K562 (cell line): ENCODE results near the gene KCNG1. TPM values are rescaled to one million over a fixed set of nuclear protein-coding genes. Genes with fewer than 3 reads are reported as not detected.

Source experiments
- ATAC-seq: fragments of 200-7000 bp; cut with Tn5 transposase; 3 replicates; pipeline ENCODE4 v1.9.1; 2020; ENCODE audit warnings: moderate library complexity
- BruUV-seq: library from RNA; stranded (reverse); fragments of 400-500 nt; replicated peaks from 2 replicates; lab custom pipeline; 2021; lab: Mats Ljungman, UMichigan
- CTCF ChIA-PET: fragments of 300-600 bp; formaldehyde crosslinking; extraction: SDS; loops from one replicate; lab custom pipeline; 2021; ENCODE audit warnings: low intra/inter-chr PET ratio; lab: Yijun Ruan, JAX
- POLR2A ChIA-PET: fragments of 300-600, 350-650 bp; sonication (Branson Sonifier 250); formaldehyde crosslinking; extraction: SDS; loops from one replicate; lab custom pipeline; 2021; ENCODE audit warnings: antibody characterized with exemption, inconsistent platforms; lab: Yijun Ruan, JAX
- DNase-seq, 4 experiments: peaks; one replicate each; pipeline versions ENCODE4 v3.0.0 to v3.0.0-alpha.2; 2011 to 2018; ENCODE audit warnings: low spot score in 3 of 4, mixed read lengths in 3 of 4; ENCODE audit errors: extremely low read depth in 1 of 4
- FAIRE-seq: peaks from 2 replicates; lab custom pipeline; 2011; peaks lifted over from hg19 to GRCh38; lab: Jason Lieb, UNC
- H2AFZ ChIP-seq: 2 replicates; pipeline ENCODE4 v1.6.0; 2011; ENCODE audit warnings: low read depth, low read length, control low read depth, inconsistent platforms
- H3K27ac ChIP-seq: fragments of 200-600 bp; 3 replicates; pipeline ENCODE4 v1.8.0; 2011; ENCODE audit warnings: low read depth, mild to moderate bottlenecking, control low read depth, inconsistent platforms, low read length, moderate library complexity, mixed read lengths; ENCODE audit errors: extremely low read depth
- H3K27me3 ChIP-seq, 2 experiments: fragments of 300-600 bp in 1 of 2; 2 replicates in 1 of 2; 3 replicates in 1 of 2; pipeline versions ENCODE4 v1.6.0 to v1.8.0; 2011; ENCODE audit warnings: inconsistent platforms in 2 of 2, low read length in 2 of 2, mild to moderate bottlenecking in 1 of 2, mixed read lengths in 1 of 2, moderate library complexity in 1 of 2; ENCODE audit not compliant: control insufficient read depth in 2 of 2, insufficient read depth in 2 of 2
- H3K36me3 ChIP-seq: fragments of 300-600 bp; 3 replicates; pipeline ENCODE4 v1.8.0; 2011; ENCODE audit warnings: mild to moderate bottlenecking, low read length, inconsistent platforms; ENCODE audit not compliant: control insufficient read depth, insufficient read depth
- H3K4me1 ChIP-seq, 2 experiments: fragments of 200-600 bp in 1 of 2; replicated peaks in 1 of 2; 2 replicates in 1 of 2; 3 replicates in 1 of 2; pipeline versions ENCODE4 v1.5.1 to v1.8.0; 2011; ENCODE audit warnings: inconsistent platforms in 2 of 2, low read length in 2 of 2, mild to moderate bottlenecking in 1 of 2, mixed read lengths in 1 of 2, moderate library complexity in 1 of 2; ENCODE audit not compliant: control insufficient read depth in 2 of 2, insufficient read depth in 2 of 2
- H3K4me2 ChIP-seq: 2 replicates; pipeline ENCODE4 v1.6.1; 2011; ENCODE audit warnings: low read length, control low read depth, inconsistent platforms, mixed read lengths; ENCODE audit not compliant: insufficient read depth
- H3K4me3 ChIP-seq: fragments of 200-600 bp; sonication (generic), shearing (Covaris generic); 2 replicates; pipeline ENCODE4 v1.5.1; 2016; ENCODE audit warnings: control low read depth, inconsistent platforms
- H3K79me2 ChIP-seq: fragments of 200-600 bp; 3 replicates; pipeline ENCODE4 v1.8.0; 2011; ENCODE audit warnings: low read length, inconsistent platforms; ENCODE audit not compliant: control insufficient read depth, insufficient read depth
- H3K9ac ChIP-seq, 2 experiments: 2 replicates each; pipeline versions ENCODE4 v1.6.0 to v1.6.1; 2011; ENCODE audit warnings: low read depth in 2 of 2, low read length in 2 of 2, control low read depth in 1 of 2, inconsistent platforms in 1 of 2, mild to moderate bottlenecking in 1 of 2, mixed read lengths in 1 of 2; ENCODE audit not compliant: insufficient read depth in 1 of 2
- H3K9me1 ChIP-seq: one replicate; pipeline ENCODE4 v1.6.0; 2011; ENCODE audit warnings: inconsistent platforms, mild to moderate bottlenecking, low read length, moderate library complexity; ENCODE audit not compliant: control insufficient read depth, insufficient read depth
- H3K9me3 ChIP-seq: replicated peaks from 2 replicates; pipeline ENCODE4 v1.5.1; 2011; ENCODE audit warnings: low read depth, low read length, inconsistent platforms; ENCODE audit not compliant: control insufficient read depth, insufficient read depth
- H4K20me1 ChIP-seq: replicated peaks from 2 replicates; pipeline ENCODE4 v1.6.1; 2011; ENCODE audit warnings: low read length, inconsistent platforms, mixed read lengths; ENCODE audit not compliant: control insufficient read depth, insufficient read depth
- TFE3 ChIP-seq: fragments of 450-650 bp; formaldehyde crosslinking; IDR thresholded peaks from 2 replicates; pipeline ENCODE4 v1.4.0; 2020; ENCODE audit warnings: mild to moderate bottlenecking, mixed read lengths
- WGBS: fragments of 100-300 bp; shearing (Covaris generic); methylation state at CpG from one replicate; pipeline ENCODE4 v1.1.6; 2016; ENCODE audit warnings: low coverage, mixed read lengths; ENCODE audit not compliant: insufficient coverage; ENCODE audit errors: missing lambda C conversion rate; 5-methylcytosine and 5-hydroxymethylcytosine counted together
- in situ Hi-C: fragments of 300-500 bp; cut with MboI; formaldehyde crosslinking; loops from 4 replicates; pipeline ENCODE4 v1.15.0; 2018; ENCODE audit warnings: inconsistent platforms, mixed read lengths
- intact Hi-C: fragments of 100-400 bp; cut with micrococcal nuclease; formaldehyde crosslinking; loops from 2 replicates; pipeline ENCODE4 v1.14.2; 2022
- polyA plus RNA-seq, 8 experiments: library from polyadenylated mRNA; depleted of rRNA in 4 of 8; stranded (reverse) in 5 of 8; unstranded in 3 of 8; fragments of >200 nt; fragmentation: Nextera tagmentation in 2 of 8; fragmentation: Illumina TruSeq in 1 of 8; extraction: Ambion mirVana in 2 of 8; extraction: Trizol in 1 of 8; gene quantifications; 2 replicates each; pipeline versions ENCODE4 v1.2.1 to v1.2.3, GENCODE V29; 2011 to 2014; ENCODE audit warnings: inconsistent platforms in 1 of 8, missing spikeins in 1 of 8
- total RNA-seq, 7 experiments: library from RNA; depleted of rRNA in 6 of 7; stranded (reverse); fragments of >200 nt in 6 of 7; fragmentation: Illumina TruSeq in 2 of 7; extraction: Trizol in 2 of 7; gene quantifications; 2 replicates each; pipeline versions ENCODE4 v1.2.1 to v1.2.3, GENCODE V29; 2011 to 2021; ENCODE audit warnings: low replicate concordance in 1 of 7
- TF ChIP-seq, protein P1 (sequence below): sonication (generic); formaldehyde crosslinking; IDR thresholded peaks from 2 replicates; pipeline ENCODE4 v1.8.1; 2023; ENCODE audit warnings: mild to moderate bottlenecking, missing genetic modification reagents

Gene KCNG1
- total and polyA plus RNA-seq, 9 of the 15 experiments (the other 6 are each of a cell fraction or from before 2014, with no cell fraction given), result 0.06 to 1.5 (median 0.22) TPM; not detected in 2

DNA sequence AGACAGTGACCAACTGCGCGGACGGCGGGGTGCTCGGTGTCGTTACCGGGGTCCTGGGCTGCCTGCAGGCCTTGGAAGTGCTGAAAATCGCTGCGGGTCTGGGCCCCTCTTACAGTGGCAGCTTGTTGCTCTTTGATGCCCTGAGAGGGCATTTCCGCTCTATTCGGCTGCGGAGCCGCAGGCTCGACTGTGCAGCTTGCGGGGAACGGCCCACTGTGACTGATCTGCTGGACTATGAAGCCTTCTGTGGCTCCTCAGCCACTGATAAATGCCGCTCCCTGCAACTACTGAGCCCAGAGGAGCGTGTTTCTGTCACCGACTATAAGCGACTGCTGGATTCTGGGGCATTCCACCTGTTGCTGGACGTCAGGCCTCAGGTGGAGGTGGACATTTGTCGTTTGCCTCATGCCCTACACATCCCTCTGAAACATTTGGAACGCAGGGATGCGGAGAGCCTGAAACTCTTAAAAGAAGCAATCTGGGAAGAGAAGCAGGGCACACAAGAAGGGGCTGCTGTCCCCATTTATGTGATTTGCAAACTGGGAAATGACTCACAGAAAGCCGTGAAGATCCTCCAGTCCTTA, 63.3 kb downstream of the KCNG1 start:
- DNase-seq, result no peak
- Histone ChIP-seq H3K9ac (peak overlapping the region; percentile 95 to 96), H3K9me3 (no peaks in the 10 kb centered on the region), H2AFZ (no peak overlapping the region), H3K27me3 (peaks cover 0 to 2% of the 10 kb centered on the region in 2 experiments; a peak in 2 of 5 replicates), H3K4me1 (peaks cover 12 to 19% of the 10 kb centered on the region in 2 experiments; a peak in 4 of 5 replicates), H3K9me1 (peaks cover 8% of the 10 kb centered on the region), H3K4me3 (peak overlapping the region; percentile 74), H3K36me3 (peaks cover 40% of the 10 kb centered on the region), H3K4me2 (peak overlapping the region; percentile 93), H3K79me2 (peaks cover 62% of the 10 kb centered on the region), H3K27ac (peak overlapping the region; percentile 97; the same call in 2 of the 3 replicates), H4K20me1 (peaks cover 20% of the 10 kb centered on the region)
- ATAC-seq, result no peak; the same call in 2 of the 3 replicates
- intact Hi-C loops (no loop called here), in situ Hi-C loops (no loop called here)
- BruUV-seq, result no TSS peak
- 34% methylated on average over 17 of the region's 25 CpGs for WGBS
- FAIRE-seq, result no peak
- ChIA-PET CTCF (no interaction called here), POLR2A (interaction anchor here (0.7 kb wide), 1 partner anchor 139 kb away, joined by 3 read pairs; no protein-coding TSS in a partner anchor)
- TF ChIP-seq TFE3 (CRISPR knock-in tag), result no peak
- TF ChIP-seq, protein P1, sequence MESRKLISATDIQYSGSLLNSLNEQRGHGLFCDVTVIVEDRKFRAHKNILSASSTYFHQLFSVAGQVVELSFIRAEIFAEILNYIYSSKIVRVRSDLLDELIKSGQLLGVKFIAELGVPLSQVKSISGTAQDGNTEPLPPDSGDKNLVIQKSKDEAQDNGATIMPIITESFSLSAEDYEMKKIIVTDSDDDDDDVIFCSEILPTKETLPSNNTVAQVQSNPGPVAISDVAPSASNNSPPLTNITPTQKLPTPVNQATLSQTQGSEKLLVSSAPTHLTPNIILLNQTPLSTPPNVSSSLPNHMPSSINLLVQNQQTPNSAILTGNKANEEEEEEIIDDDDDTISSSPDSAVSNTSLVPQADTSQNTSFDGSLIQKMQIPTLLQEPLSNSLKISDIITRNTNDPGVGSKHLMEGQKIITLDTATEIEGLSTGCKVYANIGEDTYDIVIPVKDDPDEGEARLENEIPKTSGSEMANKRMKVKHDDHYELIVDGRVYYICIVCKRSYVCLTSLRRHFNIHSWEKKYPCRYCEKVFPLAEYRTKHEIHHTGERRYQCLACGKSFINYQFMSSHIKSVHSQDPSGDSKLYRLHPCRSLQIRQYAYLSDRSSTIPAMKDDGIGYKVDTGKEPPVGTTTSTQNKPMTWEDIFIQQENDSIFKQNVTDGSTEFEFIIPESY (CRISPR knock-in tag), result 0 out of 2 replicates have a peak, but pooled peaks have one; percentile 23
